Central memory CD8-positive, alpha-beta T cell (primary cell): ENCODE measurements around the gene ERICH2.
"Not testable (repeated sequence)": the region's sequence is repeated elsewhere in the genome, so short reads cannot be mapped to it uniquely, and the experiment has no call there.

Source experiments
- ATAC-seq: fragments of 150-1000 bp; cut with Tn5 transposase; replicated peaks from 2 replicates; pipeline ENCODE4 v1.10.0; 2022; ENCODE audit warnings: mild to moderate bottlenecking, moderate FRiP score, moderate number of reproducible peaks; ENCODE audit not compliant: poor library complexity, severe bottlenecking; ENCODE audit errors: extremely low read depth
- DNase-seq, 2 donors: peaks; one replicate each; pipeline ENCODE4 v3.0.0; 2021; ENCODE audit warnings: low spot score in 2 of 2
- H3K27ac Mint-ChIP-seq: one replicate; pipeline ENCODE4 v1.8.0; 2022; ENCODE audit warnings: low read depth, mild to moderate bottlenecking, moderate library complexity, mixed read lengths
- H3K27me3 Mint-ChIP-seq: one replicate; pipeline ENCODE4 v1.8.0; 2022; ENCODE audit warnings: mixed read lengths
- H3K36me3 Mint-ChIP-seq: one replicate; pipeline ENCODE4 v1.8.0; 2022; ENCODE audit warnings: mild to moderate bottlenecking, moderate library complexity, mixed read lengths; ENCODE audit not compliant: insufficient read depth
- H3K4me1 Mint-ChIP-seq: one replicate; pipeline ENCODE4 v1.8.0; 2022; ENCODE audit warnings: mixed read lengths
- H3K4me3 Mint-ChIP-seq: one replicate; pipeline ENCODE4 v1.8.0; 2022; ENCODE audit warnings: mild to moderate bottlenecking, moderate library complexity, mixed read lengths
- H3K9me3 Mint-ChIP-seq: one replicate; pipeline ENCODE4 v1.8.0; 2022; ENCODE audit warnings: mixed read lengths

ERICH2 gene

GRCh38 chr2:170770008-170770605, at the start of gene ERICH2:
ERICH2 (plus strand) TSS chr2:170770378; CDS start chr2:170770682, 304 bp downstream.
- Mint-ChIP-seq H3K27ac (peak within 1 kb of the TSS; percentile 70), H3K36me3 (peaks cover 11% of the 10 kb centered on the region), H3K4me1 (peaks cover 14% of the 10 kb centered on the region), H3K27me3 (peaks cover 7% of the 10 kb centered on the region), H3K4me3 (peak within 1 kb of the TSS; percentile 81), H3K9me3 (no peaks in the 10 kb centered on the region)
- ATAC-seq (peak; percentile 54), DNase-seq (no peak)

GRCh38 chr2:170721678-170722077, 48.5 kb upstream of the ERICH2 start:
- Mint-ChIP-seq H3K27ac (no peak overlapping the region), H3K36me3 (no peaks in the 10 kb centered on the region), H3K27me3 (peaks cover 89% of the 10 kb centered on the region)

GRCh38 chr2:170722301-170722700, 47.9 kb upstream of the ERICH2 start:
- H3K27ac Mint-ChIP-seq: no peak overlapping the region
- H3K4me3 Mint-ChIP-seq: no peak overlapping the region
- no peak for ATAC-seq
- no peak for DNase-seq
- no peaks in the 10 kb centered on the region for H3K9me3 Mint-ChIP-seq
- no peaks in the 10 kb centered on the region for H3K36me3 Mint-ChIP-seq
- peaks cover 85% of the 10 kb centered on the region for H3K27me3 Mint-ChIP-seq
- no peaks in the 10 kb centered on the region for H3K4me1 Mint-ChIP-seq

More at GRCh38 chr2:170721678-170722077, 48.5 kb upstream of the ERICH2 start:
- no peaks in the 10 kb centered on the region for H3K9me3 Mint-ChIP-seq
- no peaks in the 10 kb centered on the region for H3K4me1 Mint-ChIP-seq
- no peak overlapping the region for H3K4me3 Mint-ChIP-seq
- ATAC-seq (no peak), DNase-seq (no peak)

GRCh38 chr2:170723446-170723958, 46.7 kb upstream of the ERICH2 start:
- Mint-ChIP-seq H3K9me3 (peaks cover 6% of the 10 kb centered on the region), H3K4me1 (no peaks in the 10 kb centered on the region), H3K4me3 (no peak overlapping the region), H3K27me3 (peaks cover 85% of the 10 kb centered on the region), H3K36me3 (no peaks in the 10 kb centered on the region), H3K27ac (no peak overlapping the region)
- DNase-seq (no peak), ATAC-seq (no peak)

- Mint-ChIP-seq H3K9me3 (peaks cover 9% of the 10 kb centered on the region), H3K4me3 (no peak overlapping the region), H3K4me1 (no peaks in the 10 kb centered on the region), H3K27me3 (peaks cover 68% of the 10 kb centered on the region), H3K36me3 (peaks cover 3% of the 10 kb centered on the region), H3K27ac (no peak overlapping the region)
- ATAC-seq (no peak), DNase-seq (no peak)
Observed at GRCh38 chr2:170733798-170734600, 36.2 kb upstream of the ERICH2 start.

GRCh38 chr2:170734601-170735000, 35.6 kb upstream of the ERICH2 start:
- not testable (repeated sequence) for ATAC-seq, H3K9me3 Mint-ChIP-seq

GRCh38 chr2:170736628-170737027, 33.5 kb upstream of the ERICH2 start:
- no peaks in the 10 kb centered on the region for H3K36me3 Mint-ChIP-seq
- H3K4me3 Mint-ChIP-seq: no peak overlapping the region
- no peak overlapping the region for H3K27ac Mint-ChIP-seq
- DNase-seq: no peak
- peaks cover 64% of the 10 kb centered on the region for H3K27me3 Mint-ChIP-seq
- no peak for ATAC-seq
- peaks cover 9% of the 10 kb centered on the region for H3K9me3 Mint-ChIP-seq
- no peaks in the 10 kb centered on the region for H3K4me1 Mint-ChIP-seq

More at GRCh38 chr2:170734601-170735000, 35.6 kb upstream of the ERICH2 start:
- peaks cover 68% of the 10 kb centered on the region for H3K27me3 Mint-ChIP-seq
- not testable (repeated sequence) for H3K36me3 Mint-ChIP-seq, H3K4me3 Mint-ChIP-seq, DNase-seq, H3K4me1 Mint-ChIP-seq, H3K27ac Mint-ChIP-seq

GRCh38 chr2:170737406-170737805, 32.8 kb upstream of the ERICH2 start:
- Mint-ChIP-seq H3K9me3 (peaks cover 9% of the 10 kb centered on the region), H3K36me3 (no peaks in the 10 kb centered on the region), H3K4me3 (no peak overlapping the region), H3K27me3 (peaks cover 64% of the 10 kb centered on the region), H3K27ac (no peak overlapping the region), H3K4me1 (no peaks in the 10 kb centered on the region)
- DNase-seq (no peak), ATAC-seq (no peak)

GRCh38 chr2:170737821-170738220, 32.4 kb upstream of the ERICH2 start:
- Mint-ChIP-seq H3K27ac (no peak overlapping the region), H3K36me3 (no peaks in the 10 kb centered on the region), H3K4me1 (no peaks in the 10 kb centered on the region), H3K27me3 (peaks cover 64% of the 10 kb centered on the region), H3K4me3 (no peak overlapping the region), H3K9me3 (peaks cover 9% of the 10 kb centered on the region)
- ATAC-seq (no peak), DNase-seq (no peak)

- Mint-ChIP-seq H3K27ac (no peak overlapping the region), H3K9me3 (peaks cover 9% of the 10 kb centered on the region), H3K36me3 (no peaks in the 10 kb centered on the region), H3K27me3 (peaks cover 58% of the 10 kb centered on the region), H3K4me1 (no peaks in the 10 kb centered on the region), H3K4me3 (no peak overlapping the region)
- no peak for ATAC-seq
- DNase-seq: no peak
Observed at GRCh38 chr2:170739048-170739447, 31.1 kb upstream of the ERICH2 start.

- no peaks in the 10 kb centered on the region for H3K36me3 Mint-ChIP-seq
- DNase-seq (no peak), ATAC-seq (no peak)
- no peak overlapping the region for H3K4me3 Mint-ChIP-seq
- peaks cover 9% of the 10 kb centered on the region for H3K9me3 Mint-ChIP-seq
- no peak overlapping the region for H3K27ac Mint-ChIP-seq
- H3K4me1 Mint-ChIP-seq: no peaks in the 10 kb centered on the region
- H3K27me3 Mint-ChIP-seq: peaks cover 58% of the 10 kb centered on the region
Observed at GRCh38 chr2:170739507-170740046, 30.6 kb upstream of the ERICH2 start.

- Mint-ChIP-seq H3K4me3 (no peak overlapping the region), H3K4me1 (no peaks in the 10 kb centered on the region), H3K27ac (no peak overlapping the region), H3K27me3 (peaks cover 56% of the 10 kb centered on the region), H3K36me3 (no peaks in the 10 kb centered on the region), H3K9me3 (peaks cover 9% of the 10 kb centered on the region)
- ATAC-seq (no peak), DNase-seq (no peak)
Observed at GRCh38 chr2:170740660-170741059, 29.5 kb upstream of the ERICH2 start.

GRCh38 chr2:170742000-170742399, 28.2 kb upstream of the ERICH2 start:
- peaks cover 6% of the 10 kb centered on the region for H3K9me3 Mint-ChIP-seq
- H3K27me3 Mint-ChIP-seq: peaks cover 43% of the 10 kb centered on the region
- no peak for DNase-seq
- no peaks in the 10 kb centered on the region for H3K4me1 Mint-ChIP-seq
- no peak for ATAC-seq
- H3K27ac Mint-ChIP-seq: no peak overlapping the region
- no peaks in the 10 kb centered on the region for H3K36me3 Mint-ChIP-seq
- no peak overlapping the region for H3K4me3 Mint-ChIP-seq
